GM23338 (cell line): ENCODE measurements around the gene DOCK7.

Experiments
- CREB1 ChIP-seq: fragments of 250-450 bp; sonication (Bioruptor Pico); IDR thresholded peaks from 2 replicates; pipeline ENCODE4 v1.5.0; 2020; ENCODE audit warnings: low read depth, mild to moderate bottlenecking, moderate library complexity
- EZH2 ChIP-seq: fragments of 200-600 bp; sonication (generic); IDR thresholded peaks from one replicate; pipeline ENCODE4 v1.8.0; 2017; ENCODE audit warnings: antibody characterized with exemption, mild to moderate bottlenecking, low read depth; ENCODE audit not compliant: unreplicated experiment
- EZH2phosphoT487 ChIP-seq: fragments of 200-600 bp; sonication (generic); IDR thresholded peaks from one replicate; pipeline ENCODE4 v1.8.1; 2018; ENCODE audit warnings: antibody characterized with exemption; ENCODE audit not compliant: unreplicated experiment
- POLR2AphosphoS5 ChIP-seq: IDR thresholded peaks from 2 replicates; pipeline ENCODE4 v1.6.1; 2016; ENCODE audit warnings: antibody characterized with exemption, low read depth
- STAT1 ChIP-seq: IDR thresholded peaks from one replicate; pipeline ENCODE4 v1.6.1; 2016; ENCODE audit warnings: antibody characterized with exemption; ENCODE audit not compliant: unreplicated experiment
- ZNF114 ChIP-seq: fragments of 250-450 bp; sonication (Bioruptor Pico); IDR thresholded peaks from 2 replicates; pipeline ENCODE4 v1.5.0; 2020; ENCODE audit warnings: mild to moderate bottlenecking, moderate library complexity
- TF ChIP-seq, protein P1 (sequence below), 2 experiments: fragments of 200-600 bp in 1 of 2; sonication (generic) in 1 of 2; conservative IDR thresholded peaks; 2 replicates each; pipeline versions ENCODE4 v1.5.1 to v1.6.1; 2016 to 2017; ENCODE audit warnings: antibody characterized with exemption in 2 of 2, low read depth in 2 of 2, mild to moderate bottlenecking in 2 of 2, moderate library complexity in 1 of 2
- TF ChIP-seq, protein P2 (sequence below): IDR thresholded peaks from one replicate; pipeline ENCODE4 v1.6.1; 2018; ENCODE audit warnings: antibody characterized with exemption; ENCODE audit not compliant: unreplicated experiment

DNA sequence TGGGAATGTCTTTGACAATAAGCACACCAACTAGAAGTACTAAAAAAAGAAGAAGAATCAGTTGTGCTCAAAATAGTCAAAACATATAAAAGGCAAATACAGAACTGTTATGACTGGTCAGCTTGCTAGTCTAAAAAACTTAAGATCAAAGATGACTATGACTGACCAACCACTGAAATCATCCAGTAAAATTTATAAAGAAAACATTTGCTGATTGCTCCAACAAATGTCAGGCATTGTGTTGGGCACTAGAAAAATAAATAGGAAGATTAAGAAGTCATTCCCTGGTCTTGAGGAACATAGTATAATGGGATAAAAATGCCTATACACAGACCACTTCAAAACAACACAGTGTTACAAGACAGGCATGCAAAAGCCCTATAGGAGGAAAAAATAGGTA, 100.2 kb downstream of the DOCK7 start:
- no peak for TF ChIP-seq POLR2AphosphoS5
- no peak for TF ChIP-seq STAT1
- TF ChIP-seq, protein P1, sequence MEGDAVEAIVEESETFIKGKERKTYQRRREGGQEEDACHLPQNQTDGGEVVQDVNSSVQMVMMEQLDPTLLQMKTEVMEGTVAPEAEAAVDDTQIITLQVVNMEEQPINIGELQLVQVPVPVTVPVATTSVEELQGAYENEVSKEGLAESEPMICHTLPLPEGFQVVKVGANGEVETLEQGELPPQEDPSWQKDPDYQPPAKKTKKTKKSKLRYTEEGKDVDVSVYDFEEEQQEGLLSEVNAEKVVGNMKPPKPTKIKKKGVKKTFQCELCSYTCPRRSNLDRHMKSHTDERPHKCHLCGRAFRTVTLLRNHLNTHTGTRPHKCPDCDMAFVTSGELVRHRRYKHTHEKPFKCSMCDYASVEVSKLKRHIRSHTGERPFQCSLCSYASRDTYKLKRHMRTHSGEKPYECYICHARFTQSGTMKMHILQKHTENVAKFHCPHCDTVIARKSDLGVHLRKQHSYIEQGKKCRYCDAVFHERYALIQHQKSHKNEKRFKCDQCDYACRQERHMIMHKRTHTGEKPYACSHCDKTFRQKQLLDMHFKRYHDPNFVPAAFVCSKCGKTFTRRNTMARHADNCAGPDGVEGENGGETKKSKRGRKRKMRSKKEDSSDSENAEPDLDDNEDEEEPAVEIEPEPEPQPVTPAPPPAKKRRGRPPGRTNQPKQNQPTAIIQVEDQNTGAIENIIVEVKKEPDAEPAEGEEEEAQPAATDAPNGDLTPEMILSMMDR (conservative IDR thresholded peaks at IDR 0.05; ENCODE audit: low read depth in 2 of 2) = no peak
- TF ChIP-seq, protein P2, sequence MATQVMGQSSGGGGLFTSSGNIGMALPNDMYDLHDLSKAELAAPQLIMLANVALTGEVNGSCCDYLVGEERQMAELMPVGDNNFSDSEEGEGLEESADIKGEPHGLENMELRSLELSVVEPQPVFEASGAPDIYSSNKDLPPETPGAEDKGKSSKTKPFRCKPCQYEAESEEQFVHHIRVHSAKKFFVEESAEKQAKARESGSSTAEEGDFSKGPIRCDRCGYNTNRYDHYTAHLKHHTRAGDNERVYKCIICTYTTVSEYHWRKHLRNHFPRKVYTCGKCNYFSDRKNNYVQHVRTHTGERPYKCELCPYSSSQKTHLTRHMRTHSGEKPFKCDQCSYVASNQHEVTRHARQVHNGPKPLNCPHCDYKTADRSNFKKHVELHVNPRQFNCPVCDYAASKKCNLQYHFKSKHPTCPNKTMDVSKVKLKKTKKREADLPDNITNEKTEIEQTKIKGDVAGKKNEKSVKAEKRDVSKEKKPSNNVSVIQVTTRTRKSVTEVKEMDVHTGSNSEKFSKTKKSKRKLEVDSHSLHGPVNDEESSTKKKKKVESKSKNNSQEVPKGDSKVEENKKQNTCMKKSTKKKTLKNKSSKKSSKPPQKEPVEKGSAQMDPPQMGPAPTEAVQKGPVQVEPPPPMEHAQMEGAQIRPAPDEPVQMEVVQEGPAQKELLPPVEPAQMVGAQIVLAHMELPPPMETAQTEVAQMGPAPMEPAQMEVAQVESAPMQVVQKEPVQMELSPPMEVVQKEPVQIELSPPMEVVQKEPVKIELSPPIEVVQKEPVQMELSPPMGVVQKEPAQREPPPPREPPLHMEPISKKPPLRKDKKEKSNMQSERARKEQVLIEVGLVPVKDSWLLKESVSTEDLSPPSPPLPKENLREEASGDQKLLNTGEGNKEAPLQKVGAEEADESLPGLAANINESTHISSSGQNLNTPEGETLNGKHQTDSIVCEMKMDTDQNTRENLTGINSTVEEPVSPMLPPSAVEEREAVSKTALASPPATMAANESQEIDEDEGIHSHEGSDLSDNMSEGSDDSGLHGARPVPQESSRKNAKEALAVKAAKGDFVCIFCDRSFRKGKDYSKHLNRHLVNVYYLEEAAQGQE = no peak
- TF ChIP-seq CREB1 (CRISPR knock-in tag) = no peak
- no peak for TF ChIP-seq EZH2
- TF ChIP-seq EZH2phosphoT487 = no peak
- no peak for TF ChIP-seq ZNF114
